ENCODE results near the gene TBX15.

The TBX15 gene

GRCh38 chr1:118927427-118928187, 60.5 kb downstream of the TBX15 start:
- no peak for DNase-seq (ENCODE audit: low read depth)
- TF ChIP-seq, protein P1, sequence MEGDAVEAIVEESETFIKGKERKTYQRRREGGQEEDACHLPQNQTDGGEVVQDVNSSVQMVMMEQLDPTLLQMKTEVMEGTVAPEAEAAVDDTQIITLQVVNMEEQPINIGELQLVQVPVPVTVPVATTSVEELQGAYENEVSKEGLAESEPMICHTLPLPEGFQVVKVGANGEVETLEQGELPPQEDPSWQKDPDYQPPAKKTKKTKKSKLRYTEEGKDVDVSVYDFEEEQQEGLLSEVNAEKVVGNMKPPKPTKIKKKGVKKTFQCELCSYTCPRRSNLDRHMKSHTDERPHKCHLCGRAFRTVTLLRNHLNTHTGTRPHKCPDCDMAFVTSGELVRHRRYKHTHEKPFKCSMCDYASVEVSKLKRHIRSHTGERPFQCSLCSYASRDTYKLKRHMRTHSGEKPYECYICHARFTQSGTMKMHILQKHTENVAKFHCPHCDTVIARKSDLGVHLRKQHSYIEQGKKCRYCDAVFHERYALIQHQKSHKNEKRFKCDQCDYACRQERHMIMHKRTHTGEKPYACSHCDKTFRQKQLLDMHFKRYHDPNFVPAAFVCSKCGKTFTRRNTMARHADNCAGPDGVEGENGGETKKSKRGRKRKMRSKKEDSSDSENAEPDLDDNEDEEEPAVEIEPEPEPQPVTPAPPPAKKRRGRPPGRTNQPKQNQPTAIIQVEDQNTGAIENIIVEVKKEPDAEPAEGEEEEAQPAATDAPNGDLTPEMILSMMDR (IDR thresholded peaks at IDR 0.05; ENCODE audit: control insufficient read depth, extremely low read depth, insufficient read depth), result no peak
- no peak overlapping the region for H3K4me3 ChIP-seq (ENCODE audit: low read depth, low read length)

DNA sequence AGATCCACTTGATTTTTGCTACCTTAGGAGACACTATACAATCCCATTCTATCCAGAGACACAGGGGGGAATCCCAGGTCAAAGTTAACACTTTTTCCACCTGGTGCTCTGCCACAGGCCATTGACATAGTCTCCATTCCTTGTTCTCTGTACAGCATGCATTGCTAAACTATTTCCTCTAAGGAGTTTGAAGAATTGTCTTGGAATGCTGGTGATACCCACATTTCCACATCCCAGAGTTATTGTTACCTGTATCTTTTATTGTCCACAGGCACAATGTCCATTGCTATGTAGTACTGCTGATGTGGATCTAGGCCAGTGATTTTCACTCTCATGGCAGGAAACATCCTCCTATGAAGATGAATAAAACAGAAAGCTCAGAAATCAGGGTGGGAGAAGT, 61.9 kb downstream of the TBX15 start:
- no peak for DNase-seq (ENCODE audit: low read depth)
- TF ChIP-seq, protein P1 (IDR thresholded peaks at IDR 0.05; ENCODE audit: control insufficient read depth, extremely low read depth, insufficient read depth), result no peak

GRCh38 chr1:118925651-118926050, 62.5 kb downstream of the TBX15 start:
- no peak for DNase-seq (ENCODE audit: low read depth)
- H3K4me3 ChIP-seq (ENCODE audit: low read depth, low read length), result no peak overlapping the region
- TF ChIP-seq, protein P1 (IDR thresholded peaks at IDR 0.05; ENCODE audit: control insufficient read depth, extremely low read depth, insufficient read depth), result no peak

More for the DNA sequence above, 61.9 kb downstream of the TBX15 start:
- no peak overlapping the region for H3K4me3 ChIP-seq (ENCODE audit: low read depth, low read length)

GRCh38 chr1:118923319-118923718, 64.8 kb downstream of the TBX15 start:
- TF ChIP-seq, protein P1 (IDR thresholded peaks at IDR 0.05; ENCODE audit: control insufficient read depth, extremely low read depth, insufficient read depth), result no peak
- no peak overlapping the region for H3K4me3 ChIP-seq (ENCODE audit: low read depth, low read length)
- DNase-seq (ENCODE audit: low read depth), result no peak

DNA sequence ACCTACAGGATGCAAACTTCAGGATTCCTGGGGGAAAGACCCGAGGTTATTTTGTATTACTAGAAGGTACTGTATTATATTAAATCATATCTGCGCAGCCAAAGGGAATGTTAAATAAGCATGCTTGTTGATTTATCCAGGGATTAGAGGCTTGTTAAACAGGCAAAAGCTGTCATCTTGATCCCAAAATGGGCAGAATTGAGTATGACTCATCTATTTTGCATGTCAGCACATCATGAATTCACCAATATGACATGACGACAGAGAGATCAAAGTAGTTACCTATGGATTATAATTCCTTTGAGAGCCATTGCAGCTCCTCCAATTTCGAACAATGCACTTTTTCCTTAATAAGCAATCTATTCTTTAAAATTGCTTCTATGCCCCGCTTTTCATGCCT, 66.1 kb downstream of the TBX15 start:
- no peak overlapping the region for H3K4me3 ChIP-seq (ENCODE audit: low read depth, low read length)
- no peak for DNase-seq (ENCODE audit: low read depth)
- TF ChIP-seq, protein P1 (IDR thresholded peaks at IDR 0.05; ENCODE audit: control insufficient read depth, extremely low read depth, insufficient read depth), result no peak

- DNase-seq (ENCODE audit: low read depth), result no peak
- TF ChIP-seq, protein P1 (IDR thresholded peaks at IDR 0.05; ENCODE audit: control insufficient read depth, extremely low read depth, insufficient read depth), result no peak
Measured at GRCh38 chr1:118920124-118920717, 67.9 kb downstream of the TBX15 start.

DNA sequence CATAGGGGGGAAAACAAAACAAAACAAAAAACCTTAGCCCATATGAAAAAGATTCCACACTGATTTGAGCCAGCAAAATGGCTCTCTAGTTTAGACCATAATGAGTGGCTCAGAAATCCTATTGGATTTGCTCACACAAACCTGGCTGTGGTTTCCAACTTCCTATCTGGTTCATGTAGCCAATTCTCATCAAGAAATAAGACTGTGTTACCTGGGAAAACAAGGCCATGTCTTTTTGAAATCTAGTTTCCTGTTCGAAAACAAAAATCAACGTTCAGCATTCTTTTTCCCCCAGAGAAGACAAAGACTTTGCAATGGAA, 69.2 kb downstream of the TBX15 start:
- H3K4me3 ChIP-seq (ENCODE audit: low read depth, low read length), result no peak overlapping the region
- TF ChIP-seq, protein P1 (IDR thresholded peaks at IDR 0.05; ENCODE audit: control insufficient read depth, extremely low read depth, insufficient read depth), result no peak
- DNase-seq (ENCODE audit: low read depth), result no peak

More at GRCh38 chr1:118920124-118920717, 67.9 kb downstream of the TBX15 start:
- no peak overlapping the region for H3K4me3 ChIP-seq (ENCODE audit: low read depth, low read length)
